B cell (primary cell): ENCODE results near the gene BSDC1. TPM values are rescaled to one million over a fixed set of nuclear protein-coding genes. Genes with fewer than 3 reads are reported as not detected.

Source experiments
- ATAC-seq: fragments of 200-7000 bp; cut with Tn5 transposase; one replicate; pipeline ENCODE4 v1.10.0; 2021; ENCODE audit warnings: low read depth, mild to moderate bottlenecking, moderate number of reproducible peaks, moderate library complexity
- CTCF ChIA-PET: fragments of 350-600 bp; sonication (Branson Sonifier 250); formaldehyde crosslinking; loops from one replicate; lab custom pipeline; 2021; ENCODE audit warnings: antibody characterized with exemption, inconsistent platforms; lab: Charles Lee
- POLR2A ChIA-PET: fragments of 350-600 bp; sonication (Branson Sonifier 250); formaldehyde crosslinking; loops from one replicate; lab custom pipeline; 2021; ENCODE audit warnings: antibody characterized with exemption; lab: Charles Lee
- DNase-seq: peaks from one replicate; pipeline ENCODE4 v3.0.0; 2013
- H2AFZ ChIP-seq: 2 replicates; pipeline ENCODE4 v1.6.1; 2012; ENCODE audit warnings: mild to moderate bottlenecking, low read depth, low read length; ENCODE audit not compliant: insufficient read depth, poor library complexity, severe bottlenecking
- H3K27ac ChIP-seq, 2 donors: 1 replicate in 1 of 2; 2 replicates in 1 of 2; pipeline ENCODE4 v1.5.1; 2012 to 2013; ENCODE audit warnings: low read length in 2 of 2, mild to moderate bottlenecking in 2 of 2, moderate library complexity in 1 of 2
- H3K27me3 ChIP-seq, 4 experiments: fragments of 200-600 bp in 1 of 4; sonication (generic) in 1 of 4; replicated peaks in 1 of 4; 1 replicate in 2 of 4; 2 replicates in 2 of 4; pipeline versions ENCODE4 v1.6.1 to v1.7.0; 2013 to 2016; ENCODE audit warnings: low read length in 3 of 4, mild to moderate bottlenecking in 2 of 4, mixed read lengths in 1 of 4, moderate library complexity in 1 of 4; ENCODE audit not compliant: insufficient read depth in 4 of 4, control insufficient read depth in 3 of 4; ENCODE audit errors: control extremely low read depth in 1 of 4
- H3K36me3 ChIP-seq, 2 experiments: replicated peaks in 1 of 2; 1 replicate in 1 of 2; 2 replicates in 1 of 2; pipeline versions ENCODE4 v1.6.1 to v1.7.1; 2013; ENCODE audit warnings: low read length in 1 of 2; ENCODE audit not compliant: insufficient read depth in 2 of 2, control insufficient read depth in 1 of 2; ENCODE audit errors: control extremely low read depth in 1 of 2, extremely low read depth in 1 of 2
- H3K4me1 ChIP-seq, 2 donors: fragments of 200-600 bp in 1 of 2; sonication (generic) in 1 of 2; 1 replicate in 1 of 2; 2 replicates in 1 of 2; pipeline versions ENCODE4 v1.5.1 to v1.6.1; 2013 to 2017; ENCODE audit warnings: low read length in 2 of 2; ENCODE audit not compliant: control insufficient read depth in 2 of 2, insufficient read depth in 2 of 2
- H3K4me2 ChIP-seq: replicated peaks from 2 replicates; pipeline ENCODE3; 2012; ENCODE audit warnings: mild to moderate bottlenecking, low read depth, low read length; ENCODE audit not compliant: poor library complexity, severe bottlenecking
- H3K4me3 ChIP-seq, 5 experiments: fragments of 200-600 bp in 1 of 5; sonication (generic) in 1 of 5; 1 replicate in 3 of 5; 2 replicates in 2 of 5; pipeline versions ENCODE4 v1.5.1 to v1.7.0; 2011 to 2016; ENCODE audit warnings: low read length in 4 of 5, mild to moderate bottlenecking in 4 of 5, low read depth in 2 of 5, control low read depth in 1 of 5, moderate library complexity in 1 of 5; ENCODE audit not compliant: insufficient read depth in 1 of 5; ENCODE audit errors: control extremely low read depth in 1 of 5, extremely low read depth in 1 of 5
- H3K79me2 ChIP-seq: fragments of 200-600 bp; sonication (generic); one replicate; pipeline ENCODE4 v1.6.0; 2016; ENCODE audit warnings: low read length; ENCODE audit not compliant: control insufficient read depth, insufficient read depth
- H3K9ac ChIP-seq: fragments of 200-600 bp; sonication (generic); 2 replicates; pipeline ENCODE4 v1.6.1; 2017; ENCODE audit warnings: mild to moderate bottlenecking, low read length, moderate library complexity
- H3K9me3 ChIP-seq, 3 donors: one replicate each; pipeline versions ENCODE4 v1.6.1 to v1.7.1; 2013; ENCODE audit warnings: low read length in 2 of 3; ENCODE audit not compliant: control insufficient read depth in 2 of 3, insufficient read depth in 1 of 3; ENCODE audit errors: control extremely low read depth in 1 of 3
- H4K20me1 ChIP-seq: 2 replicates; pipeline ENCODE4 v1.6.0; 2012; ENCODE audit warnings: mild to moderate bottlenecking, low read length; ENCODE audit not compliant: insufficient read depth, control insufficient read depth, poor library complexity, severe bottlenecking
- H3K27ac Mint-ChIP-seq: one replicate; pipeline ENCODE4 v1.8.0; 2021; ENCODE audit warnings: mixed read lengths
- H3K27me3 Mint-ChIP-seq: one replicate; pipeline ENCODE4 v1.8.0; 2021; ENCODE audit warnings: mixed read lengths
- H3K4me1 Mint-ChIP-seq: one replicate; pipeline ENCODE4 v1.8.0; 2021; ENCODE audit warnings: mixed read lengths
- H3K4me3 Mint-ChIP-seq: one replicate; pipeline ENCODE4 v1.8.0; 2021; ENCODE audit warnings: mixed read lengths
- H3K9me3 Mint-ChIP-seq: one replicate; pipeline ENCODE4 v1.8.0; 2022; ENCODE audit warnings: mixed read lengths; ENCODE audit not compliant: insufficient read depth
- EZH2 ChIP-seq: IDR thresholded peaks from 2 replicates; pipeline ENCODE4 v1.6.1; 2012; ENCODE audit warnings: borderline replicate concordance, low read depth, mild to moderate bottlenecking, moderate library complexity, low read length; ENCODE audit not compliant: insufficient read depth, poor library complexity, severe bottlenecking
- WGBS: methylation state at CpG from one replicate; pipeline ENCODE4 v1.1.5; 2013; ENCODE audit warnings: missing lambda C conversion rate; ENCODE audit not compliant: insufficient coverage; 5-methylcytosine and 5-hydroxymethylcytosine counted together
- intact Hi-C: fragments of 100-400 bp; cut with micrococcal nuclease; formaldehyde crosslinking; loops from one replicate; pipeline ENCODE4 v1.10.0; 2022
- polyA plus RNA-seq: library from polyadenylated mRNA; depleted of rRNA; stranded (reverse); fragments of >200 nt; gene quantifications from 2 replicates; pipeline ENCODE4 v1.2.3, GENCODE V29; 2012
- total RNA-seq, 2 donors: library from RNA; stranded (reverse); fragments of 120-200 nt in 1 of 2; gene quantifications; 1 replicate in 1 of 2; 2 replicates in 1 of 2; pipeline versions ENCODE4 v1.2.3 to v1.2.4, GENCODE V29; 2013 to 2022
- TF ChIP-seq, protein P1 (sequence below): fragments of 200-600 bp; IDR thresholded peaks from one replicate; pipeline ENCODE4 v1.8.0; 2022; ENCODE audit warnings: antibody characterized with exemption, mild to moderate bottlenecking

BSDC1 gene
- total and polyA plus RNA-seq, 2 donors (not counting 1 experiment from before 2014, with no cell fraction given): 54.5 to 117 TPM

GRCh38 chr1:32380057-32380456, 14.2 kb downstream of the BSDC1 start:
- Histone ChIP-seq H3K27me3 (no peaks in the 10 kb centered on the region), H3K27ac (no peak overlapping the region), H3K36me3 (peaks cover 11 to 97% of the 10 kb centered on the region in 2 experiments), H3K9ac (no peak overlapping the region), H3K4me1 (no peaks in the 10 kb centered on the region), H3K79me2 (peaks cover 10% of the 10 kb centered on the region), H3K4me2 (no peak overlapping the region), H4K20me1 (peaks cover 9% of the 10 kb centered on the region), H2AFZ (no peak overlapping the region), H3K9me3 (no peaks in the 10 kb centered on the region), H3K4me3 (no peak overlapping the region)
- H3K4me1 Mint-ChIP-seq: no peaks in the 10 kb centered on the region
- WGBS: 90% methylated on average over 5 of the region's 9 CpGs
- intact Hi-C loops: no loop called here
- no peak for ATAC-seq
- no peaks in the 10 kb centered on the region for H3K27me3 Mint-ChIP-seq
- TF ChIP-seq, protein P1, sequence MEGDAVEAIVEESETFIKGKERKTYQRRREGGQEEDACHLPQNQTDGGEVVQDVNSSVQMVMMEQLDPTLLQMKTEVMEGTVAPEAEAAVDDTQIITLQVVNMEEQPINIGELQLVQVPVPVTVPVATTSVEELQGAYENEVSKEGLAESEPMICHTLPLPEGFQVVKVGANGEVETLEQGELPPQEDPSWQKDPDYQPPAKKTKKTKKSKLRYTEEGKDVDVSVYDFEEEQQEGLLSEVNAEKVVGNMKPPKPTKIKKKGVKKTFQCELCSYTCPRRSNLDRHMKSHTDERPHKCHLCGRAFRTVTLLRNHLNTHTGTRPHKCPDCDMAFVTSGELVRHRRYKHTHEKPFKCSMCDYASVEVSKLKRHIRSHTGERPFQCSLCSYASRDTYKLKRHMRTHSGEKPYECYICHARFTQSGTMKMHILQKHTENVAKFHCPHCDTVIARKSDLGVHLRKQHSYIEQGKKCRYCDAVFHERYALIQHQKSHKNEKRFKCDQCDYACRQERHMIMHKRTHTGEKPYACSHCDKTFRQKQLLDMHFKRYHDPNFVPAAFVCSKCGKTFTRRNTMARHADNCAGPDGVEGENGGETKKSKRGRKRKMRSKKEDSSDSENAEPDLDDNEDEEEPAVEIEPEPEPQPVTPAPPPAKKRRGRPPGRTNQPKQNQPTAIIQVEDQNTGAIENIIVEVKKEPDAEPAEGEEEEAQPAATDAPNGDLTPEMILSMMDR: no peak
- no peak for TF ChIP-seq EZH2
- DNase-seq: no peak
- ChIA-PET POLR2A (interaction anchor here (0.6 to 1.1 kb wide), 2 partner anchors 20 to 949 kb away, joined by 3 to 4 read pairs; no protein-coding TSS in a partner anchor), CTCF (interaction anchor here (1.3 kb wide), 1 partner anchor 164 kb away, joined by 3 read pairs; no protein-coding TSS in a partner anchor)
- H3K9me3 Mint-ChIP-seq: no peaks in the 10 kb centered on the region
- H3K27ac Mint-ChIP-seq: no peak overlapping the region
- no peak overlapping the region for H3K4me3 Mint-ChIP-seq

- peaks cover under 1 to 2% of the 10 kb centered on the region in 2 donors for H3K4me1 ChIP-seq
- no peaks in the 10 kb centered on the region for H3K9me3 ChIP-seq
- ChIA-PET POLR2A (no interaction called here), CTCF (interaction anchor here (1.0 kb wide), 2 partner anchors 25 to 162 kb away, joined by 3 to 11 read pairs; no protein-coding TSS in a partner anchor)
- peaks cover 9 to 90% of the 10 kb centered on the region in 2 experiments for H3K36me3 ChIP-seq
- no peak overlapping the region for H3K4me2 ChIP-seq
- peaks cover 12% of the 10 kb centered on the region for H4K20me1 ChIP-seq
- H3K27ac ChIP-seq: no peak overlapping the region
- no peaks in the 10 kb centered on the region for H3K27me3 Mint-ChIP-seq
- H2AFZ ChIP-seq: no peak overlapping the region
- intact Hi-C loops: no loop called here
- H3K4me3 ChIP-seq: no peak overlapping the region
- TF ChIP-seq, protein P1: no peak
- TF ChIP-seq EZH2: no peak
- peaks cover 5% of the 10 kb centered on the region for H3K79me2 ChIP-seq
- WGBS: 96% methylated on average over 11 of the region's 12 CpGs
- H3K4me3 Mint-ChIP-seq: no peak overlapping the region
- peaks cover 5% of the 10 kb centered on the region for H3K4me1 Mint-ChIP-seq
- H3K9ac ChIP-seq: no peak overlapping the region
- H3K9me3 Mint-ChIP-seq: no peaks in the 10 kb centered on the region
- ATAC-seq: no peak
- H3K27ac Mint-ChIP-seq: no peak overlapping the region
- peak; percentile 11 for DNase-seq
- H3K27me3 ChIP-seq: no peaks in the 10 kb centered on the region
Measured at GRCh38 chr1:32377541-32378220, 16.6 kb downstream of the BSDC1 start.
